H1 (cell line): Measurements from ENCODE around the gene DOCK1. TPM values are rescaled to one million over a fixed set of nuclear protein-coding genes. Genes with fewer than 3 reads are reported as not detected.

Source experiments
- CHD7 ChIP-seq: fragments of 300-600 bp; sonication (generic); IDR thresholded peaks from 2 replicates; pipeline ENCODE4 v1.7.1; 2012; ENCODE audit warnings: low read length, moderate library complexity, mild to moderate bottlenecking, inconsistent platforms; ENCODE audit not compliant: insufficient replicate concordance
- E2F6 ChIP-seq: IDR thresholded peaks from 2 replicates; pipeline ENCODE4 v1.6.1; 2012; ENCODE audit warnings: inconsistent platforms
- GTF2F1 ChIP-seq: IDR thresholded peaks from 2 replicates; pipeline ENCODE4 v1.6.1; 2012; ENCODE audit warnings: low read depth, low read length, improper control_type of control experiment, borderline replicate concordance
- JUN ChIP-seq: IDR thresholded peaks from 2 replicates; pipeline ENCODE4 v1.6.1; 2011; ENCODE audit warnings: low read depth, mild to moderate bottlenecking, improper control_type of control experiment, low read length
- JUND ChIP-seq: IDR thresholded peaks from 2 replicates; pipeline ENCODE4 v1.6.1; 2011; ENCODE audit warnings: mild to moderate bottlenecking, improper control_type of control experiment, low read length
- KDM1A ChIP-seq: fragments of 200-600, 300-600 bp; sonication (generic); IDR thresholded peaks from 2 replicates; pipeline ENCODE4 v1.7.1; 2016; ENCODE audit warnings: mild to moderate bottlenecking, low read length, borderline replicate concordance
- KDM4A ChIP-seq: IDR thresholded peaks from one replicate; pipeline ENCODE4 v1.7.1; 2012; ENCODE audit warnings: low read depth, mild to moderate bottlenecking, moderate library complexity, low read length, inconsistent platforms; ENCODE audit not compliant: severe bottlenecking
- POLR2A ChIP-seq, 2 experiments: IDR thresholded peaks; 1 replicate in 1 of 2; 2 replicates in 1 of 2; pipeline ENCODE4 v1.6.1; 2011; ENCODE audit warnings: low read depth in 2 of 2, low read length in 2 of 2, mild to moderate bottlenecking in 2 of 2; ENCODE audit errors: control extremely low read depth in 1 of 2
- SIN3A ChIP-seq, 2 experiments: IDR thresholded peaks in 1 of 2; conservative IDR thresholded peaks in 1 of 2; 2 replicates each; pipeline ENCODE4 v1.6.1; 2011 to 2012; ENCODE audit warnings: low read length in 2 of 2, improper control_type of control experiment in 1 of 2, low read depth in 1 of 2, mild to moderate bottlenecking in 1 of 2
- SP2 ChIP-seq: IDR thresholded peaks from 2 replicates; pipeline ENCODE4 v1.6.1; 2012; ENCODE audit warnings: mild to moderate bottlenecking, low read length, inconsistent platforms
- SRF ChIP-seq: IDR thresholded peaks from 2 replicates; pipeline ENCODE4 v1.6.1; 2011; ENCODE audit warnings: mild to moderate bottlenecking, low read depth, low read length, moderate library complexity
- TBP ChIP-seq: IDR thresholded peaks from 2 replicates; pipeline ENCODE4 v1.6.1; 2011; ENCODE audit warnings: low read depth, low read length, improper control_type of control experiment
- polyA plus RNA-seq, 7 experiments: library from polyadenylated mRNA; depleted of rRNA in 3 of 7; stranded (reverse) in 5 of 7; unstranded in 2 of 7; fragments of >200 nt in 5 of 7; fragments of 200-250 nt in 2 of 7; gene quantifications; 1 replicate in 5 of 7; 2 replicates in 1 of 7; 4 replicates in 1 of 7; pipeline versions ENCODE4 v1.2.1 to v1.2.3, GENCODE V29; 2011 to 2013; ENCODE audit warnings: missing spikeins in 2 of 7, mixed read lengths in 2 of 7
- total RNA-seq: library from RNA; stranded (reverse); fragmentation: NEBNext Ultra II Directional; extraction: Animal tissue kit (Norgen Biotek cat#: 25700); gene quantifications from 2 replicates; pipeline ENCODE4 v1.2.1, GENCODE V29; 2021

DOCK1 gene
- total and polyA plus RNA-seq, 2 of the 8 experiments (the other 6 are each of a cell fraction or from before 2014, with no cell fraction given): 11.6 to 53.0 TPM

GRCh38 chr10:127414024-127414423, 508.8 kb downstream of the DOCK1 start (continued):
- TF ChIP-seq CHD7: no peak
- no peak for TF ChIP-seq POLR2A (IDR thresholded peaks at IDR 0.05; ENCODE audit: control extremely low read depth in 1 of 2, low read depth in 2 of 2, low read length in 2 of 2)
- TF ChIP-seq SP2: no peak
- TF ChIP-seq TBP: no peak
- TF ChIP-seq SRF: no peak
- no peak for TF ChIP-seq E2F6
- no peak for TF ChIP-seq KDM4A
- no peak for TF ChIP-seq KDM1A
- no peak for TF ChIP-seq SIN3A (conservative IDR thresholded peaks at IDR 0.05 in 1 of 2, IDR thresholded peaks at IDR 0.05 in 1 of 2; ENCODE audit: low read depth in 1 of 2, low read length in 2 of 2)
- TF ChIP-seq JUN: no peak
- TF ChIP-seq GTF2F1: no peak
- TF ChIP-seq JUND: no peak
